T47D (cell line): Measurements from ENCODE around the gene LIME1.

ENCODE experiments used
- DNase-seq, 2 experiments: peaks; one replicate each; pipeline versions ENCODE4 v3.0.0 to v3.0.0-alpha.2; 2011 to 2012; ENCODE audit warnings: low read depth in 1 of 2, low spot score in 1 of 2
- JUND ChIP-seq: IDR thresholded peaks from 2 replicates; pipeline ENCODE4 v1.6.1; 2012; ENCODE audit warnings: low read depth
- in situ Hi-C: cut with HindIII; loops from 2 replicates; pipeline ENCODE4 v1.10.0; 2016; ENCODE audit warnings: low sequenced_read_pairs, low pct_unique_long_range_greater_than_20kb

Gene LIME1

GRCh38 chr20:63700199-63701050, 36.0 kb upstream of the LIME1 start:
- no peak for DNase-seq
- no peak for TF ChIP-seq JUND
- in situ Hi-C loops, result no loop called here

- no peak for DNase-seq
- TF ChIP-seq JUND, result no peak
- in situ Hi-C loops, result no loop called here
These were observed 35.5 kb upstream of the LIME1 start for GRCh38 chr20:63701051-63701328.

GRCh38 chr20:63701329-63702035, 35.0 kb upstream of the LIME1 start:
- DNase-seq, result no peak
- in situ Hi-C loops, result no loop called here
- no peak for TF ChIP-seq JUND

- DNase-seq, result no peak
- in situ Hi-C loops, result no loop called here
- TF ChIP-seq JUND, result no peak
These were observed 34.3 kb upstream of the LIME1 start for GRCh38 chr20:63702036-63702665.

- in situ Hi-C loops, result no loop called here
- DNase-seq, result no peak
- no peak for TF ChIP-seq JUND
These were observed 33.6 kb upstream of the LIME1 start for GRCh38 chr20:63702751-63703470.

- TF ChIP-seq JUND, result no peak
- in situ Hi-C loops, result no loop called here
- no peak for DNase-seq
These were observed 32.9 kb upstream of the LIME1 start for GRCh38 chr20:63703471-63703975.

GRCh38 chr20:63703976-63704748, 32.3 kb upstream of the LIME1 start:
- DNase-seq, result no peak
- no peak for TF ChIP-seq JUND
- in situ Hi-C loops, result no loop called here

GRCh38 chr20:63704749-63705117, 31.7 kb upstream of the LIME1 start:
- in situ Hi-C loops, result no loop called here
- DNase-seq, result no peak

GRCh38 chr20:63705232-63706026, 31.0 kb upstream of the LIME1 start:
- in situ Hi-C loops, result no loop called here
- DNase-seq, result no peak
- TF ChIP-seq JUND, result no peak

More at GRCh38 chr20:63704749-63705117, 31.7 kb upstream of the LIME1 start:
- TF ChIP-seq JUND, result no peak

GRCh38 chr20:63706027-63706695, 30.3 kb upstream of the LIME1 start:
- no peak for DNase-seq
- no peak for TF ChIP-seq JUND
- in situ Hi-C loops, result no loop called here
